Prostate gland (tissue), 2 donors: ENCODE measurements around the gene GRID2. TPM values are rescaled to one million over a fixed set of nuclear protein-coding genes. Genes with fewer than 3 reads are reported as not detected.

Experiments used
- DNase-seq: peaks from one replicate; pipeline ENCODE4 v3.0.0-alpha.2; 2019; ENCODE audit warnings: low spot score
- H3K27ac ChIP-seq, 2 donors: fragments of 200-600 bp; sonication (generic); 2 replicates each; pipeline ENCODE4 v1.5.1; 2017 to 2019
- H3K27me3 ChIP-seq: fragments of 200-600 bp; sonication (generic); replicated peaks from 2 replicates; pipeline ENCODE4 v1.5.1; 2019; ENCODE audit not compliant: insufficient read depth
- H3K36me3 ChIP-seq, 2 donors: fragments of 200-600 bp; sonication (generic); 1 replicate in 1 of 2; 2 replicates in 1 of 2; pipeline versions ENCODE4 v1.5.1 to v1.8.1; 2017 to 2019
- H3K4me1 ChIP-seq: fragments of 200-600 bp; sonication (generic); replicated peaks from 2 replicates; pipeline ENCODE4 v1.5.1; 2019
- H3K4me3 ChIP-seq, 2 donors: fragments of 200-600 bp; sonication (generic); 2 replicates each; pipeline ENCODE4 v1.5.1; 2017 to 2019
- H3K9me3 ChIP-seq: fragments of 200-600 bp; sonication (generic); 2 replicates; pipeline ENCODE4 v1.5.1; 2017
- POLR2A ChIP-seq: fragments of 450-650 bp; IDR thresholded peaks from one replicate; pipeline ENCODE4 v1.6.1; 2016; ENCODE audit warnings: antibody characterized with exemption, mild to moderate bottlenecking
- POLR2AphosphoS5 ChIP-seq: sonication (generic); formaldehyde crosslinking; IDR thresholded peaks from one replicate; pipeline ENCODE4 v1.6.1; 2017; ENCODE audit warnings: antibody characterized with exemption
- WGBS: methylation state at CpG from one replicate; pipeline ENCODE4 v1.1.5; 2018; 5-methylcytosine and 5-hydroxymethylcytosine counted together
- intact Hi-C: fragments of 100-400 bp; cut with DNase I; formaldehyde crosslinking; loops from one replicate; pipeline ENCODE4 v1.14.2; 2022
- total RNA-seq, 2 donors: library from RNA; depleted of rRNA; stranded (reverse); fragments of >200 nt; gene quantifications; one replicate each; pipeline ENCODE4 v1.1.0, GENCODE V29; 2016
- TF ChIP-seq, protein P1 (sequence below), 4 experiments: fragments of 200-600 bp in 2 of 4; fragments of 450-650 bp in 2 of 4; sonication (generic) in 2 of 4; IDR thresholded peaks; 1 replicate in 3 of 4; 2 replicates in 1 of 4; pipeline ENCODE4 v1.5.1; 2016 to 2019; ENCODE audit warnings: antibody characterized with exemption in 4 of 4, mild to moderate bottlenecking in 2 of 4, moderate library complexity in 2 of 4

GRID2 gene
- total RNA-seq, 2 donors from 2014 or later = 0.09 to 11.0 TPM

- H3K9me3 ChIP-seq = no peaks in the 10 kb centered on the region
- H3K4me3 ChIP-seq = no peak overlapping the region
- H3K36me3 ChIP-seq = no peaks in the 10 kb centered on the region
- no peak overlapping the region for H3K27ac ChIP-seq
- no peaks in the 10 kb centered on the region for H3K27me3 ChIP-seq
- intact Hi-C loops = no loop called here
- no peak for DNase-seq
- TF ChIP-seq POLR2AphosphoS5 (no peak), POLR2A (no peak)
- TF ChIP-seq, protein P1, sequence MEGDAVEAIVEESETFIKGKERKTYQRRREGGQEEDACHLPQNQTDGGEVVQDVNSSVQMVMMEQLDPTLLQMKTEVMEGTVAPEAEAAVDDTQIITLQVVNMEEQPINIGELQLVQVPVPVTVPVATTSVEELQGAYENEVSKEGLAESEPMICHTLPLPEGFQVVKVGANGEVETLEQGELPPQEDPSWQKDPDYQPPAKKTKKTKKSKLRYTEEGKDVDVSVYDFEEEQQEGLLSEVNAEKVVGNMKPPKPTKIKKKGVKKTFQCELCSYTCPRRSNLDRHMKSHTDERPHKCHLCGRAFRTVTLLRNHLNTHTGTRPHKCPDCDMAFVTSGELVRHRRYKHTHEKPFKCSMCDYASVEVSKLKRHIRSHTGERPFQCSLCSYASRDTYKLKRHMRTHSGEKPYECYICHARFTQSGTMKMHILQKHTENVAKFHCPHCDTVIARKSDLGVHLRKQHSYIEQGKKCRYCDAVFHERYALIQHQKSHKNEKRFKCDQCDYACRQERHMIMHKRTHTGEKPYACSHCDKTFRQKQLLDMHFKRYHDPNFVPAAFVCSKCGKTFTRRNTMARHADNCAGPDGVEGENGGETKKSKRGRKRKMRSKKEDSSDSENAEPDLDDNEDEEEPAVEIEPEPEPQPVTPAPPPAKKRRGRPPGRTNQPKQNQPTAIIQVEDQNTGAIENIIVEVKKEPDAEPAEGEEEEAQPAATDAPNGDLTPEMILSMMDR (IDR thresholded peaks at IDR 0.05) = no peak
- 48% methylated on average over 2 of the region's 2 CpGs for WGBS
- no peaks in the 10 kb centered on the region for H3K4me1 ChIP-seq
Observed at GRCh38 chr4:93342738-93343137, 1039.0 kb downstream of the GRID2 start.

DNA sequence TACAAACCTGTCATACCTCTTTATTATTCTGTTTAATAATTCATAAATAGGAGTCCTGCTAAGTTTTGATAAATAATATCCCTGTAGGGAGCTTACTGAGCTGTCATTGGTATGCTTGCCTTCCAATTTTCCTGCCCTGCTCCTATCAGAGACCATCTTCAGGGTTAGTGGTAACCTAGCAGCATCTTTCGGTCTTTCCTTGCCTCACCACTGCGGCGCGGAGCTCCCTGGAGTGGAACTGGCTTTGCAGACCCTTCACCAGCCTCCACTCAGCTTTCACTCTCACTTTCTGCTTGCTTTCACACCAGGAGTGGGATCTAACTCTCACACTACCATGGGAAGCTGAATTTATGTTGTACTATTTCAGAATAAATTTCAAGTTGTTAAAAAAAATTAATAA is 1043.1 kb downstream of the GRID2 start:
- Histone ChIP-seq H3K4me1 (no peaks in the 10 kb centered on the region), H3K27ac (no peak overlapping the region), H3K4me3 (no peak overlapping the region), H3K9me3 (no peaks in the 10 kb centered on the region), H3K36me3 (no peaks in the 10 kb centered on the region), H3K27me3 (no peaks in the 10 kb centered on the region)
- WGBS = 95% methylated on average over 4 of the region's 4 CpGs
- TF ChIP-seq POLR2AphosphoS5 = no peak
- TF ChIP-seq, protein P1 (IDR thresholded peaks at IDR 0.05) = no peak
- TF ChIP-seq POLR2A = no peak
- intact Hi-C loops = no loop called here
- no peak for DNase-seq

DNA sequence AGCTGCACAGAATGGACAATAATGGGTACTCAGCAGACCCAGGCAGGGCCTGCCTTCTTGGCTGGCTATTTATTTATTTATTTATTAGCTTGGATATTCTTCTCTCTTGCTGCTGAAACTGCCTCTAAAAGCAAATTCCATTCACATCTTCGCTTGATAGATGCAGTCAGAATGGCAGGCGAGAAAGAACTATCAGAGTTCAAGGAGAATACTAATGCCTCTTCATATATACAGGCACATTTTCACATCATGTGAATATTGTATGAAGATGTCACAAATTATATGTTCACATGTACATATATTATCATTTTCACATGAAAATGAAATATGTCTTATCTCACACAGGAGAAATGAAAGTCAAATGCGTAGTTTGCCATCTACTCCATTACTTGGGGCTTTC is 1045.1 kb downstream of the GRID2 start:
- no peaks in the 10 kb centered on the region for H3K4me1 ChIP-seq
- TF ChIP-seq POLR2A (no peak), POLR2AphosphoS5 (no peak)
- TF ChIP-seq, protein P1 (IDR thresholded peaks at IDR 0.05) = no peak
- no peaks in the 10 kb centered on the region for H3K9me3 ChIP-seq
- H3K4me3 ChIP-seq = no peak overlapping the region
- no peaks in the 10 kb centered on the region for H3K27me3 ChIP-seq
- WGBS = 96% methylated on average over 3 of the region's 3 CpGs
- DNase-seq = no peak
- no peak overlapping the region for H3K27ac ChIP-seq
- H3K36me3 ChIP-seq = no peaks in the 10 kb centered on the region
- intact Hi-C loops = no loop called here

- 71% methylated on average over 1 of the region's 1 CpG for WGBS
- Histone ChIP-seq H3K4me1 (no peaks in the 10 kb centered on the region), H3K27ac (no peak overlapping the region), H3K36me3 (no peaks in the 10 kb centered on the region), H3K4me3 (no peak overlapping the region), H3K27me3 (no peaks in the 10 kb centered on the region), H3K9me3 (no peaks in the 10 kb centered on the region)
- DNase-seq = no peak
- TF ChIP-seq POLR2A (no peak), POLR2AphosphoS5 (no peak)
- TF ChIP-seq, protein P1 (IDR thresholded peaks at IDR 0.05) = no peak
- intact Hi-C loops = no loop called here
Observed at GRCh38 chr4:93351846-93352245, 1048.1 kb downstream of the GRID2 start.

DNA sequence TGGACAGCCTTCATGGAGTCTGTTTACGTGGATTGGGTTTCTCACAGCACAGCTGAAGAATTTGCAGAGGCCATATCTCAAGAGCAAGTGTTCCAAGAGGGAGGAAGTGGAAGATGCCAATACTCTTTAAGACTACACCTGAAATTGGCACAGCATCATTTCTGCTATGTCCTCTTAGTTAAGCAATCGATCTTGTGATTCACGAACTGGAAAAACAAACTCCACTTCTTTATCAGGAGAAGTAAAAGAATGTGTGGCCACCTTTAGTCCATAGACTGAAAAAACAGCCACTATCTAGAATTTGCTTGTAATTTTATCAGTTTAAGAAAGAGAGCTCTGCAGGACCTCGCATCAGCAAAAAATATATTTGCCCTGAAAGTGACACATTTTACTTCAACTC is 1051.6 kb downstream of the GRID2 start:
- WGBS = 70% methylated on average over 4 of the region's 4 CpGs
- H3K27me3 ChIP-seq = no peaks in the 10 kb centered on the region

More for the DNA sequence above, 1051.6 kb downstream of the GRID2 start:
- TF ChIP-seq POLR2AphosphoS5 (no peak), POLR2A (no peak)
- TF ChIP-seq, protein P1 (IDR thresholded peaks at IDR 0.05) = no peak
- no peak for DNase-seq
- intact Hi-C loops = no loop called here
- Histone ChIP-seq H3K27ac (no peak overlapping the region), H3K9me3 (no peaks in the 10 kb centered on the region), H3K36me3 (no peaks in the 10 kb centered on the region), H3K4me1 (no peaks in the 10 kb centered on the region), H3K4me3 (no peak overlapping the region)
